K562 (cell line): Measurements from ENCODE around the gene MATR3. TPM values are rescaled to one million over a fixed set of nuclear protein-coding genes. Genes with fewer than 3 reads are reported as not detected.

Experiments
- CBX2 ChIP-seq: fragments of 200-600 bp; sonication (generic); IDR thresholded peaks from one replicate; pipeline ENCODE4 v1.6.1; 2012; ENCODE audit warnings: mild to moderate bottlenecking, low read length, inconsistent platforms; ENCODE audit not compliant: insufficient read depth, poor library complexity, severe bottlenecking
- CHD2 ChIP-seq: IDR thresholded peaks from 2 replicates; pipeline ENCODE4 v1.6.1; 2011; ENCODE audit warnings: low read depth, low read length
- E2F8 ChIP-seq: fragments of 450-650 bp; IDR thresholded peaks from 2 replicates; pipeline ENCODE4 v1.7.1; 2018; ENCODE audit warnings: mild to moderate bottlenecking, low read depth; ENCODE audit not compliant: partially characterized antibody
- HMGN3 ChIP-seq: IDR thresholded peaks from 2 replicates; pipeline ENCODE4 v1.6.1; 2011; ENCODE audit warnings: borderline replicate concordance, low read depth, mild to moderate bottlenecking, mixed read lengths, low read length; ENCODE audit not compliant: insufficient read length; ENCODE audit errors: extremely low read depth
- PHF20 ChIP-seq: fragments of 450-650 bp; IDR thresholded peaks from 2 replicates; pipeline ENCODE4 v1.6.1; 2018; ENCODE audit not compliant: partially characterized antibody
- RBBP5 ChIP-seq: fragments of 200-600 bp; sonication (generic); IDR thresholded peaks from 2 replicates; pipeline ENCODE4 v1.6.1; 2012; ENCODE audit warnings: borderline replicate concordance, mild to moderate bottlenecking, low read length, control low read depth, inconsistent platforms; ENCODE audit not compliant: insufficient read depth, poor library complexity, severe bottlenecking
- RBM25 ChIP-seq: fragments of 200-400 bp; formaldehyde crosslinking; IDR thresholded peaks from 2 replicates; pipeline ENCODE4 v1.6.1; 2018; ENCODE audit warnings: low read length, low read depth, moderate library complexity; ENCODE audit not compliant: severe bottlenecking
- RBM39 ChIP-seq: fragments of 200-400 bp; formaldehyde crosslinking; optimal IDR thresholded peaks from 2 replicates; pipeline ENCODE3; 2018; ENCODE audit warnings: low read depth, low read length
- SP1 ChIP-seq: sonication (generic); formaldehyde crosslinking; IDR thresholded peaks from 2 replicates; pipeline ENCODE4 v1.8.1; 2022; ENCODE audit warnings: mild to moderate bottlenecking, missing genetic modification reagents
- SREBF1 ChIP-seq: fragments of 150-350 bp; IDR thresholded peaks from 2 replicates; pipeline ENCODE4 v1.6.1; 2014; ENCODE audit warnings: antibody characterized with exemption, low read depth, low read length, borderline replicate concordance
- STAG1 ChIP-seq: sonication (generic); formaldehyde crosslinking; IDR thresholded peaks from 2 replicates; pipeline ENCODE4 v1.5.0; 2020; ENCODE audit warnings: missing genetic modification reagents, borderline replicate concordance
- STAT5A ChIP-seq: IDR thresholded peaks from 2 replicates; pipeline ENCODE4 v1.6.1; 2012; ENCODE audit warnings: low read length, inconsistent platforms, borderline replicate concordance
- TCF7L2 ChIP-seq: fragments of 150-350 bp; IDR thresholded peaks from 2 replicates; pipeline ENCODE4 v1.6.1; 2016; ENCODE audit warnings: low read depth, mild to moderate bottlenecking, low read length, moderate library complexity
- ZBTB49 ChIP-seq: sonication (generic); formaldehyde crosslinking; IDR thresholded peaks from 2 replicates; pipeline ENCODE4 v1.8.0; 2022; ENCODE audit warnings: missing genetic modification reagents, mild to moderate bottlenecking, borderline replicate concordance
- ZKSCAN8 ChIP-seq: fragments of 200-800 bp; sonication (Bioruptor generic); IDR thresholded peaks from 2 replicates; pipeline ENCODE4 v1.6.1; 2016; ENCODE audit warnings: missing genetic modification characterization, missing compliant biosample characterization
- ZNF121 ChIP-seq: sonication (generic); formaldehyde crosslinking; conservative IDR thresholded peaks from 2 replicates; pipeline ENCODE4 v1.8.0; 2022; ENCODE audit warnings: missing genetic modification reagents
- ZNF444 ChIP-seq: fragments of 250-450 bp; sonication (Bioruptor Pico); IDR thresholded peaks from 2 replicates; pipeline ENCODE4 v1.4.0; 2020; ENCODE audit warnings: mild to moderate bottlenecking, moderate library complexity
- ZNF644 ChIP-seq: fragments of 200-800 bp; sonication (Bioruptor generic); IDR thresholded peaks from 2 replicates; pipeline ENCODE4 v1.6.1; 2016; ENCODE audit warnings: low read depth, missing genetic modification characterization, missing compliant biosample characterization
- ZNF766 ChIP-seq: fragments of 200-800 bp; sonication (Bioruptor generic); conservative IDR thresholded peaks from 2 replicates; pipeline ENCODE4 v1.6.1; 2016; ENCODE audit warnings: missing genetic modification characterization, missing compliant biosample characterization
- ZNF77 ChIP-seq: fragments of 250-450 bp; sonication (Bioruptor Pico); IDR thresholded peaks from 2 replicates; pipeline ENCODE4 v1.5.0; 2020
- polyA plus RNA-seq, 8 experiments: library from polyadenylated mRNA; depleted of rRNA in 4 of 8; stranded (reverse) in 5 of 8; unstranded in 3 of 8; fragments of >200 nt; fragmentation: Nextera tagmentation in 2 of 8; fragmentation: Illumina TruSeq in 1 of 8; extraction: Ambion mirVana in 2 of 8; extraction: Trizol in 1 of 8; gene quantifications; 2 replicates each; pipeline versions ENCODE4 v1.2.1 to v1.2.3, GENCODE V29; 2011 to 2014; ENCODE audit warnings: inconsistent platforms in 1 of 8, missing spikeins in 1 of 8
- total RNA-seq, 7 experiments: library from RNA; depleted of rRNA in 6 of 7; stranded (reverse); fragments of >200 nt in 6 of 7; fragmentation: Illumina TruSeq in 2 of 7; extraction: Trizol in 2 of 7; gene quantifications; 2 replicates each; pipeline versions ENCODE4 v1.2.1 to v1.2.3, GENCODE V29; 2011 to 2021; ENCODE audit warnings: low replicate concordance in 1 of 7

The MATR3 gene
- total and polyA plus RNA-seq, 9 of the 15 experiments (the other 6 are each of a cell fraction or from before 2014, with no cell fraction given), result 150 to 425 (median 263) TPM

GRCh38 chr5:139273572-139274289 lies 19.8 kb upstream of the MATR3 start (continued):
- TF ChIP-seq ZBTB49 (CRISPR knock-in tag) (no peak), E2F8 (no peak), TCF7L2 (no peak), ZNF77 (CRISPR knock-in tag) (no peak), HMGN3 (peak; percentile 82), RBBP5 (peak; percentile 79), SP1 (CRISPR knock-in tag) (peak; percentile 63), RBM25 (no peak), SREBF1 (no peak), CHD2 (no peak), ZNF121 (no peak), RBM39 (peak; percentile 79), ZNF644 (tag) (no peak), STAT5A (no peak), ZNF766 (CRISPR knock-in tag) (no peak), STAG1 (CRISPR knock-in tag) (no peak), CBX2 (no peak), ZKSCAN8 (CRISPR knock-in tag) (no peak), PHF20 (no peak), ZNF444 (no peak)
